H1 (cell line): ENCODE results near the gene ARMC3. TPM values are rescaled to one million over a fixed set of nuclear protein-coding genes. Genes with fewer than 3 reads are reported as not detected.

ENCODE experiments used
- RBBP5 ChIP-seq: IDR thresholded peaks from 2 replicates; pipeline ENCODE4 v1.7.1; 2012; ENCODE audit warnings: low read depth, mild to moderate bottlenecking, inconsistent platforms, low read length, moderate library complexity, borderline replicate concordance
- SP2 ChIP-seq: IDR thresholded peaks from 2 replicates; pipeline ENCODE4 v1.6.1; 2012; ENCODE audit warnings: mild to moderate bottlenecking, low read length, inconsistent platforms
- TBP ChIP-seq: IDR thresholded peaks from 2 replicates; pipeline ENCODE4 v1.6.1; 2011; ENCODE audit warnings: low read depth, low read length, improper control_type of control experiment
- USF2 ChIP-seq: IDR thresholded peaks from 2 replicates; pipeline ENCODE4 v1.6.1; 2011; ENCODE audit warnings: low read length, improper control_type of control experiment
- polyA plus RNA-seq, 7 experiments: library from polyadenylated mRNA; depleted of rRNA in 3 of 7; stranded (reverse) in 5 of 7; unstranded in 2 of 7; fragments of >200 nt in 5 of 7; fragments of 200-250 nt in 2 of 7; gene quantifications; 1 replicate in 5 of 7; 2 replicates in 1 of 7; 4 replicates in 1 of 7; pipeline versions ENCODE4 v1.2.1 to v1.2.3, GENCODE V29; 2011 to 2013; ENCODE audit warnings: missing spikeins in 2 of 7, mixed read lengths in 2 of 7
- total RNA-seq: library from RNA; stranded (reverse); fragmentation: NEBNext Ultra II Directional; extraction: Animal tissue kit (Norgen Biotek cat#: 25700); gene quantifications from 2 replicates; pipeline ENCODE4 v1.2.1, GENCODE V29; 2021

Gene ARMC3
- total and polyA plus RNA-seq, 2 of the 8 experiments (the other 6 are each of a cell fraction or from before 2014, with no cell fraction given), result 0.15 TPM

- TF ChIP-seq USF2 (no peak), TBP (no peak), SP2 (no peak), RBBP5 (no peak)
Observed at GRCh38 chr10:22984066-22984465, 56.2 kb downstream of the ARMC3 start (continued).
